ENCODE results near the gene GGA2. TPM values are rescaled to one million over a fixed set of nuclear protein-coding genes. Genes with fewer than 3 reads are reported as not detected.

GGA2 gene
- total RNA-seq, 1 donor: 18.1 TPM

- H3K4me1 ChIP-seq (ENCODE audit: insufficient read depth, low read length): no peaks in the 10 kb centered on the region
- H3K4me3 ChIP-seq (ENCODE audit: insufficient read depth, low read length): no peak overlapping the region
- no peak for DNase-seq (ENCODE audit: insufficient read length, low spot score, missing footprints)
- H4K20me1 ChIP-seq (ENCODE audit: insufficient read depth, low read length): no peaks in the 10 kb centered on the region
- no peaks in the 10 kb centered on the region for H3K79me2 ChIP-seq (ENCODE audit: insufficient read depth, low read length)
- no peak overlapping the region for H3K4me2 ChIP-seq (ENCODE audit: insufficient read depth, low read length)
- no peak overlapping the region for H3K27ac ChIP-seq (ENCODE audit: low read depth, low read length)
- peaks cover 38% of the 10 kb centered on the region for H3K36me3 ChIP-seq (ENCODE audit: insufficient read depth, low read length)
- no peaks in the 10 kb centered on the region for H3K27me3 ChIP-seq (ENCODE audit: insufficient read depth, low read length)
- H2AFZ ChIP-seq (ENCODE audit: low read length): no peak overlapping the region
- H3K9me3 ChIP-seq (ENCODE audit: low read depth, low read length): no peaks in the 10 kb centered on the region
- no peak for TF ChIP-seq CTCF (IDR thresholded peaks at IDR 0.05; ENCODE audit: extremely low read depth, low read depth, low read length)
Observed at GRCh38 chr16:23521965-23522364, 11.7 kb upstream of the GGA2 start.

- Histone ChIP-seq H2AFZ (ENCODE audit: low read length) (no peak overlapping the region), H3K4me1 (ENCODE audit: insufficient read depth, low read length) (no peaks in the 10 kb centered on the region), H3K79me2 (ENCODE audit: insufficient read depth, low read length) (no peaks in the 10 kb centered on the region), H3K4me2 (ENCODE audit: insufficient read depth, low read length) (no peak overlapping the region), H3K9me3 (ENCODE audit: low read depth, low read length) (no peaks in the 10 kb centered on the region), H4K20me1 (ENCODE audit: insufficient read depth, low read length) (no peaks in the 10 kb centered on the region), H3K4me3 (ENCODE audit: insufficient read depth, low read length) (no peak overlapping the region), H3K27me3 (ENCODE audit: insufficient read depth, low read length) (no peaks in the 10 kb centered on the region), H3K36me3 (ENCODE audit: insufficient read depth, low read length) (peaks cover 38% of the 10 kb centered on the region), H3K27ac (ENCODE audit: low read depth, low read length) (no peak overlapping the region)
- no peak for DNase-seq (ENCODE audit: insufficient read length, low spot score, missing footprints)
- TF ChIP-seq CTCF (IDR thresholded peaks at IDR 0.05; ENCODE audit: extremely low read depth, low read depth, low read length): no peak
Observed at GRCh38 chr16:23521037-23521743, 10.9 kb upstream of the GGA2 start.

GRCh38 chr16:23520500-23520899 lies 10.2 kb upstream of the GGA2 start:
- Histone ChIP-seq H2AFZ (ENCODE audit: low read length) (no peak overlapping the region), H3K4me1 (ENCODE audit: insufficient read depth, low read length) (no peaks in the 10 kb centered on the region), H3K27ac (ENCODE audit: low read depth, low read length) (no peak overlapping the region), H3K36me3 (ENCODE audit: insufficient read depth, low read length) (peaks cover 38% of the 10 kb centered on the region), H3K9me3 (ENCODE audit: low read depth, low read length) (no peaks in the 10 kb centered on the region), H3K27me3 (ENCODE audit: insufficient read depth, low read length) (no peaks in the 10 kb centered on the region), H3K4me2 (ENCODE audit: insufficient read depth, low read length) (no peak overlapping the region), H4K20me1 (ENCODE audit: insufficient read depth, low read length) (no peaks in the 10 kb centered on the region), H3K4me3 (ENCODE audit: insufficient read depth, low read length) (no peak overlapping the region), H3K79me2 (ENCODE audit: insufficient read depth, low read length) (no peaks in the 10 kb centered on the region)
- no peak for DNase-seq (ENCODE audit: insufficient read length, low spot score, missing footprints)
- TF ChIP-seq CTCF (IDR thresholded peaks at IDR 0.05; ENCODE audit: extremely low read depth, low read depth, low read length): no peak

- Histone ChIP-seq H3K27me3 (ENCODE audit: insufficient read depth, low read length) (no peaks in the 10 kb centered on the region), H3K4me3 (ENCODE audit: insufficient read depth, low read length) (no peak overlapping the region), H2AFZ (ENCODE audit: low read length) (no peak overlapping the region), H3K36me3 (ENCODE audit: insufficient read depth, low read length) (peaks cover 35% of the 10 kb centered on the region), H3K4me2 (ENCODE audit: insufficient read depth, low read length) (no peak overlapping the region), H3K4me1 (ENCODE audit: insufficient read depth, low read length) (no peaks in the 10 kb centered on the region), H3K9me3 (ENCODE audit: low read depth, low read length) (no peaks in the 10 kb centered on the region), H3K79me2 (ENCODE audit: insufficient read depth, low read length) (no peaks in the 10 kb centered on the region), H3K27ac (ENCODE audit: low read depth, low read length) (no peak overlapping the region), H4K20me1 (ENCODE audit: insufficient read depth, low read length) (no peaks in the 10 kb centered on the region)
- no peak for DNase-seq (ENCODE audit: insufficient read length, low spot score, missing footprints)
- TF ChIP-seq CTCF (IDR thresholded peaks at IDR 0.05; ENCODE audit: extremely low read depth, low read depth, low read length): no peak
Observed at GRCh38 chr16:23519282-23519681, 9.0 kb upstream of the GGA2 start.

All from osteoblast (primary cell).